ENCODE measurements around the gene FXYD7.
"Not testable (repeated sequence)": the region's sequence is repeated elsewhere in the genome, so short reads cannot be mapped to it uniquely, and the experiment has no call there.

The FXYD7 gene

DNA sequence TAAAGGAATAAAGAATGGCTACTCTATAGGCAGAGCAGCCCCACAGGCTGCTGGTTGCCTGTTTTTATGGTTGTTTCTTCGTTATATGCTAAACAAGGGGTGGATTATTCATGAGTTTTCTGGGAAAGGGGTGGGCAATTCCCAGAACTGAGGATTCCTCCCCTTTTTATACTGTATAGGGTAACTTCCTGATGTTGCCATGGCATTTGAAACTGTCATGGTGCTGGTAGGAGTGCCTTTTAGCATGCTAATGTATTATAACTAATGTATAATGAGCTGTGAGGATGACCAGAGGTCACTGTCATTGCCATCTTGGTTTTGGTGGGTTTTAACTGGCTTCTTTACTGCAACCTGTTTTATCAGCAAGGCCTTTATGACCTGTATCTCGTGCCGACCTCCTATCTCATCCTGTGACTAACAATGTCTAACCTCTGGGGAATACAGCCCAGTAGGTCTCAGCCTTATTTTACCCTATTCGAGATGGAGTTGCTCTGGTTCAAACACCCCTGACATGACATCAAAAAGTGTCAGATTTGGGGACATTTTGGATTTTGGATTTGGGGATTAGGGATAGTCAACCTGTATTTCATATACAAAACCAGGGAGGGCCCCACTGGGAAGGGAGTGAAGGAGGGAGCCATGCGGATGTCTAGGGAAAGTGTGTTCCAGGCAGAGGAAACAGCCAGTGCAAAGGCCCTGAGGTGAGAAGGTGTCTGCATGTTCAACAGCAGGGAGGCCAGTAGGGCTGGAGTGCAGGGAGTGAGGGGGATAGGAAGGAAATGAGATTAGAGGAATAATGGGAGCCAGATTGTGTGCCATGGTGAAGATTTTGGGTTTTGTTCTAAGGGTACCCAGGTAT is 22.4 kb downstream of the FXYD7 start:
- DNase-seq (ENCODE audit: low read depth in 2 of 2) = no peak

DNA sequence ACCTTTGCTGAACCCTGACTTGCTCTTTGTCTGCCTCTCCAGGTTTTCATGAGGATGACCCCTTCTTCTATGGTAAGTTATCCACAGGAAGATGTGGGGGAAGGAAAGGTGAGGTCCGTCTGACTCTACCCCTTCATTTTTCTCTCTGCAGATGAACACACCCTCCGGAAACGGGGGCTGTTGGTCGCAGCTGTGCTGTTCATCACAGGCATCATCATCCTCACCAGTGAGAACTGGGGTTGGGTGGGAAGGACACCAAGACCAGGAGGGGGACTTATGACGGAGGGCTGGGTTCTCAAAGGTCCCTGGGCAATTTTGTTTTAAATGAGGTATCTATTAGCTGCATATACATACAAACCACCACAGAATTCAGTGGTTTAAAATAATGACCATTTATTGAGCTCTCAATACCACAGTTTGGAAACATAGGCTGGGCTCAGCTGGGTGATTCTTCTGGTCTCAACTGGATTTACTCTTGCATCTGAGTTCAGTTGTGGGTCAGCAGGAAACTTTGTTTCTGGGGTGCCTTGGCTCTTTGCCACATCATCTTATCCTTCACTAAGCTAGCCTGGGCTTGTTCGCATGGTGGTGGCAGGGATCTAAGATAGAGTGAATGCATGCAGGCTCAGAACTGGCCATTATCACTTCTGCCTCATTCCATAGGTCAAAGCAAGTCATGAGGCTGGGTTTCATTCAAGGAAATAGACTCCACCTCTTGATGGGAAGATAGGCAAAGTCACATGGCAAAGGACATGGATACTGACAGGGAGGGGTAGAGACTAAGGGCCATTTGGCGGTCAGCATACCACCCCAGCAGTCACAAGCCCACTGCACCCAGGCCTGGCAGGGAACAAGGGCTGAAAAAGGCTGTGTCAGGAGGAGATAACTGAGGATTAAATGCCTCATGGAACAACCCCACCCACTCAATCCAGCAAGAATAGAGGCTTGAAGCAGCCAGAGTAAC is 23.3 kb downstream of the FXYD7 start:
- DNase-seq (ENCODE audit: low read depth in 2 of 2) = no peak

DNA sequence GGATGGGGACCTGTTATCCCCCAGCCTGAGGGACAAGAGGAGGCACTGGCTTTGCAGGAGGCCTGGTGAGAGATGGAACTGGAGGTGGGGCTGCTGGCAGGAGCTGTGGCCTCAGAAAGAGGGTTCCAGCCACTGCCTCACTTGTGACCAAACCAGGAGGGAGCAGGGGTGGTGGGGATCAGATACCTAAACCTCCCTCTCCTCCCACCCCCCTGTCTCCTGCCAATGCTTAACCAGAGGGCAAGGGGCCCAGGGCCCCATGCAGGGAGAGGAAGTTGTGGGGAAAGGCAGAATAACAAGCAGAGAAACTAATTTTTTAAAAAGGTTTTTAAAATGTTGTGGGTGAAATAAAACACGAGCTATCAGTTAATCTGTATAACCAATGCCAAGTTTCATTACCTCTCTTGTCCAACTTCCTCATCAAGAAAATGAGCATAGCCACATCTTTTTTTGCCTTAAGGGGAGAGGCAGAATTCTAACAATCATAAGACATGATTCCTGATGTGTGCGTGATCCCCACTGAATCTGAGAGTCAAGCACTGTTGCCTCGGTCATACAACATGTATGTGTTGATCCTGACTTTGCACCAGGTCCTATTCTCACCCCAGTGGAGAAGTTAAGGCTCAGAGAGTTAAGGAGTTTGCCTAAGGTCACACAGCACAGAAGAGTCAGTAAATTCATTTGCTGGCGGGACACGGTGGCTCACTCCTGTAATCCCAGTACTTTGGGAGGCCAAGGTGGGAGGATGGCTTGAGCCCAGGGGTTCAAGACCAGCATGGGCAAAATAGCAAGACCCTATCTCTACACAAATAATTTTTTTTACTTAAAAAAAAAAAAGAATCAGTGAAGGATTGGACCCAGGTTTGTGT is 24.4 kb downstream of the FXYD7 start:
- DNase-seq (ENCODE audit: low read depth in 2 of 2) = no peak

DNA sequence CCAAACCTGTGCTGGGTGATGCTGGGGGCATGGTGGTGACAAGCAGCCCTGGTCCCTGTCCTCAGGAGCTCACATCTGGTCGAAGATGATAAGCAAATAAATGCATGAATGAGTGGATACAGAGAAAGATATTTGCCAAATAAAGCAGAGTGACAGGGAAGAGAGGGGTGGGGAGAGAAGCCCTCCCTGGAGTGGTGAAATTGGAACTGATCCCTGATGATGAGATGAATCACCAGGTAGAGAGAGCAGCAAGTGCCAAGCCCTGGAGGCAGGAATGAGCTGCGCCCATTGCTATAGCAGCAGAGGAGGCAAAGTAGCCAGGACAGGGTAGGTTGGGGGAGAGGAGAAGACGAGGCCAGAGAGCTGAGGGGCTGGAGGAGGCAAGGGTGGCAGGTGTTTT is 25.1 kb downstream of the FXYD7 start:
- no peak for DNase-seq (ENCODE audit: low read depth in 2 of 2)

DNA sequence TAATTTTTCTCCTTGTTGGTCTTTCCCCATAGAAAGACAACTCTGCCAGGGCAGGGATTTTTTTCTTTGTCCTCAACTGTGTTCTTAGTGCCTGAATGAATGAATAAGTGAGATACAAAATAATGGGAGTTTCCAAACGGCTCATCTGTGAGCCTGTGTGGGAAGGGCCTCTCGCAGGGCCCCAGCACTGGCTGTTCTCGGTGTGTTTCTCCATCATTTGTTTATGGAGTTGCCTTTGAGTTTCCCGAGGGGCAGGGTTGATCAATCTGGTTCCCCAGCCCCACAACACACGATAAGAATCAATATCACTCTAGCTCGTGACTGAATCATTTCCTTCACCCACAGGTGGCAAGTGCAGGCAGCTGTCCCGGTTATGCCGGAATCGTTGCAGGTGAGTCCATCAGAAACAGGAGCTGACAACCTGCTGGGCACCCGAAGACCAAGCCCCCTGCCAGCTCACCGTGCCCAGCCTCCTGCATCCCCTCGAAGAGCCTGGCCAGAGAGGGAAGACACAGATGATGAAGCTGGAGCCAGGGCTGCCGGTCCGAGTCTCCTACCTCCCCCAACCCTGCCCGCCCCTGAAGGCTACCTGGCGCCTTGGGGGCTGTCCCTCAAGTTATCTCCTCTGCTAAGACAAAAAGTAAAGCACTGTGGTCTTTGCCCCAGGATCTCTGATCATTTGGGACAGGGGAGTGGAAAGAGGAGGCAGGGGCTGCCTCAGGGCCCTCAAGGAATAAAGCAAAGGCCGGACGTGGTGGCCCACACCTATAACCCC is 26.4 kb downstream of the FXYD7 start:
- DNase-seq (ENCODE audit: low read depth in 2 of 2) = no peak

DNA sequence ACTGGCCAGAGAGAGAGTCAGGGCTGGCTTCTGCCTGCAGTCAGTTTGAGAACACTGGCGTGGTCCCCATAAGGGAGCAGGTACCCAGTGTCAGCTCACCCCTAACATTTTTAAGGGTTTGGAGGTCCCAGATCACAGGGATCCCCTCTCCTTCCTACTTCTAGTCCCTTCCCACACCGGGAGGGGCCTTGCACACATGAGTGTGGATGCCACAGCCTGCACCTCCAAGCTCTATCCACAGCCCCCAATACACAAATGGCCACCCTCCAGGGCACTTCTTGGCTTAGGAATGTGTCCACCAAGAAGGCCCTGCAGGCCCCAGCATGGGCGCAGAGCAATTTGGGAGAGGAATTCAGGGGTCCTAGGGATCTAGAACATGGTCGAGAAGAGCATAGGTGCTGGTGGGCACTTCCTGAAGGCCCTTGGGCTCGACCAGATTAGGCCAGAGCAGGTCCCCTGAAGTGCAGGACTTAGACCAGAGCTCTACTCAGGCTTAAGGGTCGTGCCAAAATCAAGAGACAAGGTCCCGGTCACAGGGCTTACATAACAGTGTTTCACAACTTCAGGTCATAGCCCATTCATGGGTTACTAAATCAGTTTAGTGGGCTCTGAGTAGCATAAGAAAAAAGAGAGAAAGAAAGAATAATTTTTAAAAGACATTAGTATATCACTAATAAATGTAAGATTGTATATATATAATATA is 27.5 kb downstream of the FXYD7 start:
- no peak for DNase-seq (ENCODE audit: low read depth in 2 of 2)

DNA sequence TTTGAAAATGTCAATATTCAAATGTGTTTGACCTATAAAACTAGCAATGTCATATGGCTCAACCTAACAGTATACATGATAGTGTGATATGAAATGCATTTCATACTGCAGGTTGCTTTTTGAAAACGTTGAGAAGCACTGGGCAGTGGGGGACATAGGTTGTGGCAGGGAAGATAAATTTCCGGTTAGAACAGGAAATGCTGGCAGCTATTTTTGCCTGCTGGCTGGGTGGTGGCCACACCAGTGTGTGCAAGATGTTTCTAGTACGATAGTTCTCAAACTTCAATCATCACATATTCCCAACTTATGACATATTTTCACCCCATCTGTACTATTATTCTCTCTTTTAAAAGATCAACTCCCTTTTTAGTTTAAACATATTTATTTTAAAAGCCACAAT is 28.7 kb downstream of the FXYD7 start:
- no peak for DNase-seq (ENCODE audit: low read depth in 2 of 2)

DNA sequence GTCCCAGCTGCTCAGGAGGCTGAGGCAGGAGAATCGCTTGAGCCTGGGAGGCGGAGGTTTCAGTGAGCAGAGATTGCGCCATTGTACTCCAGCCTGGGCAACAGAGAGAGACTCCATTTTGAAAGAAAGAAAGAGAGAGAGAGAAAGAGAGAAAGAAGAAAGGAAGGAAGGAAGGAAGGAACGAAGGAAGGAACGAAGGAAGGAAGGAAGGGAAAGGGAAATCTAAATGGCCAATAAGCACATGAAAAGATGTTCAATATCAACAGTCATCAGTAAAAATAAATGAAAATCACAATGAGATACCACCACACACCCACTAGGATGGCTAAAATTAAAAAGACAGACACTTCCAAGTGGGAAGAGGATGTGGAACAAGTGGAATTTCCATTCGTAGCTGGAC is 31.2 kb downstream of the FXYD7 start:
- DNase-seq (ENCODE audit: low read depth in 2 of 2) = no peak

DNA sequence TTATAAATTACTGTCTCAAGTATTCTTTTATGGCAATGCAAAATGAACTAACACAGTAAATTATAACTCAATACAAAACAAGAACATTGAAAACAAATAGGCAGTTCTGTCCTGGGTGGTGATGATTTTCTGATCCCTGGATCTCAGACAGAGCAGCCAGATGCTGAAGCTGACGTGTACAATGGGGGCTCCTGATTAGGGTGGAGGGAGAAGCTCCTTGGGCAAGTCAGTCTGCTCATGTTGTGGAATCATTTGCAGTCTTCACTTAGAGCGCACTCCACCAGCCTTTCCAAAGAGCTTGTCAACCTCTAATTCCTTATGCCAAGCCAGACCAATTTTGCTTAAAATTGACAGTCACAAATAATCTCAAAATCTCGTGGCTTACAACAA is 33.1 kb downstream of the FXYD7 start:
- DNase-seq (ENCODE audit: low read depth in 2 of 2) = no peak

DNA sequence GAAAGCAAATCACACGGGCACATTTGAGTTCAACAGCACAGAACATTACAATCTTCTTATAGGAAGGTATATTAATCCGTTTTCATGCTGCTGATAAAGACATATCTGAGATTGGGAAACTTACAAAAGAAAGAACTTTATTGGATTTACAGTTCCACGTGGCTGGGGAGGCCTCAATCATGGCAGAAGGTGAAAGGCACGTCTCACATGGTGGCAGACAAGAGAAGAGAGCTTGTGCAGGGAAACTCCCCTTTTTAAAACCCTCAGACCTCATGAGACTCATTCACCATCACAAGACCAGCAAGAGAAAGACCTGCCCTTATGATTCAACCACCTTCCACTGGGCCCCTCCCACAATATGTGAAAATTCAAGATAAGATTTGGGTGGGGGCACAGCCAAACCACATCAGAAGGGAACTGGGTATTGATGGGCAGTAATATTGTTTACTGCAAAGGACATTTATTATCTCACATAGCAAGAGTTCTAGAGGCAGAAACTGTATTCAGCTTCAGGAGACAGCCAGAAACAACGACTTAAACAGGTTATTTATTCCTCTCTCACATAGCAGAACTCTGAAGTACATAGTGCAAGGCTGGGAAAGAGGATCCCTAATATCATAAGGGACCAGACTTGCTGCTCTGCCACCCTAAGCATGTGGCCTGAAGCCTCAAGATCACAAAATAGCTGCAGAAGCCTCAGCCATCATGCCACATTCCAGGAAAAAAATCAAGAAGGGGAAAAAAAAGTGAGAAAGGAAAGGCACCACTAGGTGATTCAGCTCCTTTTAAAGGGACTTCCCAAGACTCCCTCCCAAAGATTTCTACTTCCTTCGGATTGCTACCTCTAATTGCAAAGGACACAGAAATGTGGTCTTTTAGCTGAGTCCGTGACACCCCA is 34.6 kb downstream of the FXYD7 start:
- DNase-seq (ENCODE audit: low read depth in 2 of 2) = no peak

DNA sequence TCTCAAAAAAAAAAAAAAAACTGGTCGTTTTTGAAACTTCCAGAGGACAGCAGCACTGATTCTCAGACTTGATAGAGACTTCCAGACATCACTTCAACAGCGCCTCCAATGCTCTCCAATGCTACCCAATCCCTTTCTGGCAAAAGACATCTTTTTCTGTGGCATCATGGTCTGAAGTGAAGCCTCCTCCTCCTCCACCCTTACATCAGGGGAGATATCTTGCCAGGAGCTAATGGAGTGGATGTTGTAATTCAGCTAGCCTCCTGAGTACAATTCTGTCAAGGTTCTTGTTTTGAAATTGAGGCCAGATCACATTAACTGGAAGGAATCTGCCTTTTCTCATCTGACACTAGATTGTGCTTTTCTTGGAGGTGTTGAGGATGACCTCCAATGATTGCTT is 35.6 kb downstream of the FXYD7 start:
- no peak for DNase-seq (ENCODE audit: low read depth in 2 of 2)

DNA sequence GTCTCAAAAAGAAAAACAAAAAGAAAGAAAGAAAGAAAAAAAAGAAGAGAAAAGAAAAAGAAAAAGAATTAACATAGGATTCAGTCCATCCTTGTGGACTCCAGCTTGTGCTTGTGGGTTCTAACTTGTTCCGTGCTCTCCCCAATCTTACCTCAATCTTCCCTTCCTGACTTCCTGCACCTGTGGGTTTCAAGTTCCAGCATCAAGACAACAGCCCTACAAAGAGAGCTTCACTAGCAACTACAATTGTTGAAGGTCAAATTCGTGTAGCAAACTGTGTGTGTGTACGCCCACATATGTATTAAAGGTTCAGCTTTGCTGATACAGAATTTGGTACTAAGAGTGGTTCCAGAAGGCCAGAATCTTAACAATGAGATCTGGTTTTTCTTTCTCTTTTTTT is 36.8 kb downstream of the FXYD7 start:
- no peak for DNase-seq (ENCODE audit: low read depth in 2 of 2)

DNA sequence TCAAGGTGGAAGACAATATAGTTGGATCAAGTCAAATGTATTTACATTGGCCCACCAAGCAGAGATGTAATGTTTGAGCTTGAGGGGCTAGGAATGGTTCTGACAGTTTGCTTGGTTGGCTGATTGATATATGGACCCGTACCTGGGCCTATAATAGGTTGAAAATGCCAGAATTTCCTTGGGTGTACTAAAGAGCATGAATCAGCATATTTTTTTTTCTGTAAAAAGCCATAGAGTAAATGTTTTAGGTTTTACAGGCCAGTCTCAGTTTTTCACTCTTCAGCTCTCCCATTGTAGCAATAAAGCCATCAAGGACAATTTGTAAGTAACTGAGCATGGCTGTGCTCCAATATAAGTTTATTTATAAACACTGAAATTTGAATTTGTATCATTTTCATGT is 38.3 kb downstream of the FXYD7 start:
- DNase-seq (ENCODE audit: low read depth in 2 of 2) = no peak

DNA sequence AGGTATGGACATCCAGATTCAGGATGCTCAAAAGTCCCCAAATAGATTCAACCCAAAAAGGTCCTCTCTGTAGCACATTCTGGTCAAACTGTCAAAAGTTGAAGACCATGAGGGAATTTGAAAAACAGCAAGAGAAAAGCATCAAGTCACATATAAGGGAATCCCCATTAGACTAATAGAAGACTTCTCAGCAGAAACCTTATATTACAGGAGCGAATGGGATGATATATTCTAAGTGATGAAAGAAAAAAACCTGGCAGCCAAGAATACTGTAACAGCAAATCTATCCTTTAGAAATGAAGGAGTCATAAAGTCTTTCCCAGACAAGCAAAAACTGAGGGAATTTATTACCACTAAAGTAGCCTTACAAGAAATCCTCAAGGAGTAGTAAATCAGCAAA is 41.2 kb downstream of the FXYD7 start:
- DNase-seq (ENCODE audit: low read depth in 2 of 2) = no peak

DNA sequence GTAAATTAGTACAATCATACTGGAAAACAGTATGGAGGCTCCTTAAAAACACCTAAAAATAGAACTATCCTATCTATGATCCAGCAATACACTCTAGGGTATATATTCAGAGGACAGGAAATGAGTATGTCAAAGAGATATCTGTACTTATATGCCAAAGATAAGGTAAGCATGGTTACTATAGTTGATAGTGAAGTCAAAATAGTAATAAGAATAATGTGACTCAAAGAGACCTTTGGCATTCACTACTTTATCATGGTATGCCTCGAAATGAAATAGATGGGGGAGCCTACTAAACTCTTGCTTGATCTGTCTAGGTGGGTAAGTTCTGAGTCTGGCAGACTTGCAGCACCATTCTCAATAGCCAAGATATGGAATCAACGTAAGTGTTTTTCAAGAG is 41.8 kb downstream of the FXYD7 start:
- no peak for DNase-seq (ENCODE audit: low read depth in 2 of 2)

DNA sequence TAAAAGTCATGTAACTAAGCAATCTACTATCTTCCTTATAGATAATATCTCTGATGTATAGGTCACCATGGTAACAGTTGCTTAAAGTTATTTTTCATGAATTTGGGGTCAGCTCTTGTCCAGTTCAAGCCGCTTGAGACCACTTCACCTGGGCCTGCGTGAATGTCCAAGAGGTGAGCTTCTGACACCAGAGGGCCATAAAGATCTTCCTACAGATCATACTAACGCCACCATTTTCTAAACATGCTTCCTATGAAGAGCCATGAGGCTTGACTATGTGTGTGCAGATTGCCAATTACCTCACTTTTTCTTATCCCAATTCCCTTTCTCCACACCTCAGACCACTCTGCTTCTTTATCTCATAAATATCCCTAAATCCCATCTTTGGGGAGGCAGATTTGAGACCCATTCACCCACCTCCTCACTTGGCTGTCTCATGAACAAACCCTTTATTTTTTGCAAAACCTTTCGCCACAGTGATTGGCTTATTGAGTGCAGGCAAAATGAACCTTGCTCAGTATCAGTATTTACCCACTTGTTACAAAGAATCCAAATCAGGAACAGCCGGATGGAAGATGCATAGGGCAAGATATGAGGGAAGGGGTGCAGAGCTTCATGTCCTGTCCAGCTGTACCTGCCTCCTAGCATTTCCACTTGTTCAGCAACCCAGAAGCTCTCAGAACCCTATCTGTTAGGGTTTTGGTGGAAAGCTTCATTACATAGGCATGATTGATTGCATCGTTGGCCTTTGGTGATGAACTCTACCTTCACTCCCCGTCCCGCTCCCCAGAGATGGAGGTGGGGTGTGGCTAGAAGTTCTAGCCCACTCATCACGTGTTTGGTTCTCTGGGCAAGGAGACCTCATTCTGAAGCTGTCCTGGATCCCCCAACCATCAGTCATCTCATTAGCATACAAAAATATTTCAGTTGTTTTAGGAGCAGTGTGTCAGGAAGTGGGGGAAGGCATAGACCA is 51.2 kb downstream of the FXYD7 start:
- no peak for DNase-seq (ENCODE audit: low read depth in 2 of 2)

DNA sequence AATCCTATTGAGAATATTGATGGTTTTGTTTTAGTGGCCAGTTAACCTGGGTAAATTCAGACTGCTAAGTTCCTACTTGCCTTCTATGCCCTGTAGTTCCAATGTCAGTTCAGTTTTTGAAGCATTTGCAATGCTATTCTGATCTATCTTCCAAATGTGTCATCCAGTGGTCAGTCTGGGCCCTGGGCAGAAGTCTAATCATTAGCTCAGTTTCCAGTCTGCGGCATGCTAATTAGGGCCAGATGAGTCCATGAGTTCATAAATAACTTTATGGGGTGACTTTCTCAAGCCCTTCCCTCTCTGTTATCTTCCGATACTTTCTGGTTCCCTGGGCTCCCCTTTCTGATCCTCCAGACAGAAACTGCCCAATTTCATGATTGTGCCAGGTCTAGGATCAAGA is 52.8 kb downstream of the FXYD7 start:
- no peak for DNase-seq (ENCODE audit: low read depth in 2 of 2)

DNA sequence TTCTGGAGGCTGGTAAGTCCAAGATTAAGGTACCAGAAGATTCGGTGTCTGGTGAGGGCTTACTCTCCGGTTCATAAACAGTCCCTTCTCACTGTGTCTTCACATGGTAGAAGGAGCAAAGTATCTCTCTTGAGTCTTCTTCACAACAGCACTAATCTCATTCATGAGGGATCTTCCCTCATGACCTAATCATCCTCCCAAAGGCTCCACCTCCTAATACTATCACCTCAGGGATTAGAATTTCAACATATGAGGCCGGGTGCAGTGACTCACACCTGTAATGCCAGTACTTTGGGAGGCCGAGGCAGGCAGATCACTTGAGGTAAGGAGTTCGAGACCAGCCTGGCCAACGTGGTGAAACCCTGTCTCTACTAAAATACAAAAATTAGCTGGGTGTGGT is 53.8 kb downstream of the FXYD7 start:
- not testable (repeated sequence) for DNase-seq (ENCODE audit: low read depth in 2 of 2)

Measured in stimulated activated CD8-positive, alpha-beta memory T cell treated with anti-CD3 and anti-CD28 coated beads, Interleukin-7, amount 100 ng/mL, for 1 hour (primary cell).